ENCODE results near the gene SLAMF9. TPM values are rescaled to one million over a fixed set of nuclear protein-coding genes. Genes with fewer than 3 reads are reported as not detected.

The SLAMF9 gene
- total RNA-seq, 1 donor from 2014 or later, result 0.43 TPM

- Mint-ChIP-seq H3K4me1 (ENCODE audit: low read depth, unreplicated experiment) (no peaks in the 10 kb centered on the region), H3K36me3 (ENCODE audit: low read depth, unreplicated experiment) (no peaks in the 10 kb centered on the region), H3K9me3 (ENCODE audit: unreplicated experiment) (no peaks in the 10 kb centered on the region), H3K27ac (ENCODE audit: unreplicated experiment) (no peak overlapping the region), H3K27me3 (ENCODE audit: low read depth, unreplicated experiment) (peaks cover 53% of the 10 kb centered on the region), H3K4me3 (ENCODE audit: unreplicated experiment) (no peak overlapping the region)
- peaks cover 23% of the 10 kb centered on the region for H3K27me3 ChIP-seq (ENCODE audit: insufficient read depth, low read length)
- no peaks in the 10 kb centered on the region for H4K20me1 ChIP-seq (ENCODE audit: insufficient read depth, low read length)
- no peak overlapping the region for H2AFZ ChIP-seq (ENCODE audit: low read depth, low read length)
- DNase-seq (ENCODE audit: low read depth) (no peak), FAIRE-seq (no peak)
- H3K9ac ChIP-seq (ENCODE audit: low read length), result no peak overlapping the region
- H3K79me2 ChIP-seq (ENCODE audit: insufficient read depth, low read length), result no peaks in the 10 kb centered on the region
- no peak overlapping the region for H3K4me3 ChIP-seq (ENCODE audit: insufficient read depth, low read depth, low read length)
- H3K27ac ChIP-seq (ENCODE audit: low read depth, low read length), result no peak overlapping the region
- no peak for TF ChIP-seq CTCF (IDR thresholded peaks at IDR 0.05; ENCODE audit: insufficient read depth, low read depth, low read length)
- no peak for TF ChIP-seq EZH2 (IDR thresholded peaks at IDR 0.05; ENCODE audit: insufficient read depth, low read length)
- H3K4me1 ChIP-seq (ENCODE audit: insufficient read depth, low read length), result no peaks in the 10 kb centered on the region
- H3K36me3 ChIP-seq (ENCODE audit: insufficient read depth, low read length), result no peaks in the 10 kb centered on the region
- H3K9me3 ChIP-seq (ENCODE audit: insufficient read depth, low read depth, low read length), result no peaks in the 10 kb centered on the region
- no peak overlapping the region for H3K4me2 ChIP-seq (ENCODE audit: low read length)
Measured at GRCh38 chr1:159981351-159982055, 27.5 kb upstream of the SLAMF9 start.

- no peak for TF ChIP-seq EZH2 (IDR thresholded peaks at IDR 0.05; ENCODE audit: insufficient read depth, low read length)
- no peak for TF ChIP-seq CTCF (IDR thresholded peaks at IDR 0.05; ENCODE audit: insufficient read depth, low read depth, low read length)
- Histone ChIP-seq H3K27ac (ENCODE audit: low read depth, low read length) (no peak overlapping the region), H3K4me1 (ENCODE audit: insufficient read depth, low read length) (no peaks in the 10 kb centered on the region), H3K36me3 (ENCODE audit: insufficient read depth, low read length) (no peaks in the 10 kb centered on the region), H3K4me3 (ENCODE audit: insufficient read depth, low read depth, low read length) (no peak overlapping the region), H3K27me3 (ENCODE audit: insufficient read depth, low read length) (peaks cover 23% of the 10 kb centered on the region), H2AFZ (ENCODE audit: low read depth, low read length) (no peak overlapping the region), H3K9me3 (ENCODE audit: insufficient read depth, low read depth, low read length) (no peaks in the 10 kb centered on the region), H4K20me1 (ENCODE audit: insufficient read depth, low read length) (no peaks in the 10 kb centered on the region), H3K4me2 (ENCODE audit: low read length) (no peak overlapping the region), H3K79me2 (ENCODE audit: insufficient read depth, low read length) (no peaks in the 10 kb centered on the region), H3K9ac (ENCODE audit: low read length) (no peak overlapping the region)
- Mint-ChIP-seq H3K36me3 (ENCODE audit: low read depth, unreplicated experiment) (no peaks in the 10 kb centered on the region), H3K27me3 (ENCODE audit: low read depth, unreplicated experiment) (peaks cover 54% of the 10 kb centered on the region), H3K4me1 (ENCODE audit: low read depth, unreplicated experiment) (no peaks in the 10 kb centered on the region), H3K4me3 (ENCODE audit: unreplicated experiment) (no peak overlapping the region), H3K27ac (ENCODE audit: unreplicated experiment) (no peak overlapping the region), H3K9me3 (ENCODE audit: unreplicated experiment) (no peaks in the 10 kb centered on the region)
- DNase-seq (ENCODE audit: low read depth) (no peak), FAIRE-seq (no peak)
Measured at GRCh38 chr1:159980786-159981185, 26.7 kb upstream of the SLAMF9 start.

- Mint-ChIP-seq H3K9me3 (ENCODE audit: unreplicated experiment) (no peaks in the 10 kb centered on the region), H3K27me3 (ENCODE audit: low read depth, unreplicated experiment) (peaks cover 54% of the 10 kb centered on the region), H3K27ac (ENCODE audit: unreplicated experiment) (no peak overlapping the region), H3K36me3 (ENCODE audit: low read depth, unreplicated experiment) (no peaks in the 10 kb centered on the region), H3K4me3 (ENCODE audit: unreplicated experiment) (no peak overlapping the region), H3K4me1 (ENCODE audit: low read depth, unreplicated experiment) (no peaks in the 10 kb centered on the region)
- Histone ChIP-seq H3K4me1 (ENCODE audit: insufficient read depth, low read length) (no peaks in the 10 kb centered on the region), H3K79me2 (ENCODE audit: insufficient read depth, low read length) (no peaks in the 10 kb centered on the region), H3K9me3 (ENCODE audit: insufficient read depth, low read depth, low read length) (no peaks in the 10 kb centered on the region), H3K27me3 (ENCODE audit: insufficient read depth, low read length) (peaks cover 25% of the 10 kb centered on the region), H4K20me1 (ENCODE audit: insufficient read depth, low read length) (no peaks in the 10 kb centered on the region), H3K4me3 (ENCODE audit: insufficient read depth, low read depth, low read length) (no peak overlapping the region), H3K36me3 (ENCODE audit: insufficient read depth, low read length) (no peaks in the 10 kb centered on the region), H3K9ac (ENCODE audit: low read length) (no peak overlapping the region), H2AFZ (ENCODE audit: low read depth, low read length) (no peak overlapping the region), H3K4me2 (ENCODE audit: low read length) (no peak overlapping the region), H3K27ac (ENCODE audit: low read depth, low read length) (no peak overlapping the region)
- no peak for DNase-seq (ENCODE audit: low read depth)
- TF ChIP-seq CTCF (IDR thresholded peaks at IDR 0.05; ENCODE audit: insufficient read depth, low read depth, low read length) (no peak), EZH2 (IDR thresholded peaks at IDR 0.05; ENCODE audit: insufficient read depth, low read length) (no peak)
- no peak for FAIRE-seq
Measured at GRCh38 chr1:159980076-159980475, 26.0 kb upstream of the SLAMF9 start.

All from astrocyte (in vitro differentiated cells and primary cell).